GM18520 (cell line): Measurements from ENCODE around the gene HK1.
"Not testable (repeated sequence)": the region's sequence is repeated elsewhere in the genome, so short reads cannot be mapped to it uniquely, and the experiment has no call there.

Experiments used
- ATAC-seq: cut with Tn5 transposase; IDR thresholded peaks from one replicate; pipeline ENCODE4 v1.9.1; 2021; ENCODE audit not compliant: unreplicated experiment

Gene HK1

DNA sequence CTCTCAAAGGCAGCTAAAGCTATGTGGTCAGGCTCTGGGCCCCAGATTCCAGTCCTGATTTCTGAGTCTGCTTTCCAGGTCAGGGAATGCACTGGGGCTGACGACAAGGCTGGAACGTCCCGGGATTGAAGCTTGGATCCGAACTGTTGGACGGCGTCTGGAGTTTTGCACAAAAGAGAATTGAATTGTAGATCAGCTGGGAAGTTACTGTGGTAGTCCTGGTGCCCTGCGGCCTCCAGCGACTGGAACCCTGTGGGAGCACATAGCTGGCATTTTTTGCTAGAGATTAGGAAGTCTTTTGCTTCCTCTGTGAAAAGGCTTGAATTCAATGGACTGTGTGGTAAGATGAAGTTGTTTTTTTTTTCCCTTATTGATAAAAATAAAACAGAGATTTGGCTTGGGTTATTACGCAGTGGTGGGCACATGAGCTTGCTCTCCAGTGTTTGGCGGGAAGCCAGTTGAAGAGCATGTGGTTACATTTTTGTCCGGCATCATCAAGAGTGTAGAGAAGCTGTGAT lies at the start of gene HK1:
TSS of gene HK1 (plus strand) at position 51 of the 518 bp plus-strand sequence.
- ATAC-seq: no peak

DNA sequence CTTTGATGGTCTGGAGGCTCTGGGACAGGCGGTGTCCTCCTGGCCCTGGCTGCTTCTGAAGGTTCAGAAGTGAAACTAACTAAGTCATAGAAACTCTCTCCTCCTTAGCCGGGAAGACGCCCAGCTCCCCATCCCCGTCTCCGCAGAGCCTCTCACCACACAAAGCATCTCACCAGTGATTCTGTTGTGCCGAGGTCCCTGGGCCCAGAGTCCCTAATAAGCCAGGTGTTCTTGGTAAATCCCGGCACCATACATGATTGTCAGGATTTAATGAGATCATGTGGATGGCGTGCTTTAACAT lies 48.7 kb upstream of the HK1 start:
- ATAC-seq: no peak

DNA sequence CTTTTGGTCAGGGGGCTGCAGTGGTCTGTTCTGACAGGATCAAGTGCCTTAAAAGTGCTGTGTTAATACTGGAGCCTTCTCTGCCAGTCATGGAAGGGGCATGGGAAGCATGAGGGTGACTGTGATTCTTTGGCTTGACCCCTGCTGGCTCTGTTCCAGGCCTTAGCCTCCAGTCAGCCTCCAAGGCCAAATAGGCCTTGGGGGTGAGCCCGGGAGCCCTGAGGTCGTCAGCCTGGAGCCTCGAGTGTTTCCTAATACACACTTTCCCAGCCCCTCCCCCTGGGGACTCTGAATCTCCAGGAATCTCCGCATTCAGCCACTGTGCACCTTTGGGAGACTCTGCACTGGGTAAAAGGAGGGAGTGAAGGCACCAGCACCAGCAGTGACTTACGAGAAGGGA lies 48.2 kb upstream of the HK1 start:
- ATAC-seq: no peak

DNA sequence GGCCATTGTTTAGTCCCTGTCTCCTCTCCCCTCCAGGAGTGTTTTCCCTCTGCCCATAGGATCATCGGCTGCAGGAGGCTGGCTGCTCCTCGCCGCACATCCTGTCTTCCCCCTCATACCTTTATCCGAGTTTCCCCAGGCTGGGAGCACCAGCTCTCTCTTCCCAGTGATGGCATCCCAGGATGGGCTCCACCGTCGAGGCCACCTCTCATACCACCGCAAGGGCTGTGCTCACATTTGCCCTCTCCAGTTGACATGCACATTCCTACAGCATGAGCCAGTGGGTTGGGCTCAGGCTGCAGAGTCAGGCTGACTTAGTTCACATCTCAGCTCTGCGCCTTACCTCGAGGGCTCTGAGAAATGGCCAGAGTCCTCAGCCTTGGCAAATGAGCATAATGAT lies 46.0 kb upstream of the HK1 start:
- ATAC-seq: no peak

DNA sequence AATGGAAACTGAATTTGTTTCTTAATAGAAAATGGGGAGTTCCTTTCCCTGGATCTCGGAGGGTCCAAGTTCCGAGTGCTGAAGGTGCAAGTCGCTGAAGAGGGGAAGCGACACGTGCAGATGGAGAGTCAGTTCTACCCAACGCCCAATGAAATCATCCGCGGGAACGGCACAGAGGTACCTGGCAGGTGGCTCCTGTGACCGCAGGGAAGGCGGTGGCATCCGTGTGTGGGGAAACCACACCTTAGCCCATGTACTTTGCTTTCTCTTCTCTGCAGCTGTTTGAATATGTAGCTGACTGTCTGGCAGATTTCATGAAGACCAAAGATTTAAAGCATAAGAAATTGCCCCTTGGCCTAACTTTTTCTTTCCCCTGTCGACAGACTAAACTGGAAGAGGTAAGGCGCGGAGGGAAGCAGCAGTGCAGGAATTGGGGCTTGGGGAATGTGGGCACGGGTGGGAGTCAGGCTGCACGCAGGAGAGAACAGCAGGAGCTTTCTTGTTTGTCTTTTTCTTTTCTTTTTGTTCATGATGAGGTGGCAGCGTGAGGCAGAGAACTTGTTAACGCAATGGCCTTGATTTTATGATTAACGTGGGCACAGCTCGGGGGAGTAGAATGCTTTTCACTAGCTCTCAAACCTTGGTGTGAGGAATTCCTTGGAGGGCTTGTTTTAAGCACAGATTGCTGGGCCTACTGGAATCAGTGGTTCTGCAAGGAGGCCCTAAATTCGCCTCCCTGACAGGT lies 45.4 kb upstream of the HK1 start:
- no peak for ATAC-seq

DNA sequence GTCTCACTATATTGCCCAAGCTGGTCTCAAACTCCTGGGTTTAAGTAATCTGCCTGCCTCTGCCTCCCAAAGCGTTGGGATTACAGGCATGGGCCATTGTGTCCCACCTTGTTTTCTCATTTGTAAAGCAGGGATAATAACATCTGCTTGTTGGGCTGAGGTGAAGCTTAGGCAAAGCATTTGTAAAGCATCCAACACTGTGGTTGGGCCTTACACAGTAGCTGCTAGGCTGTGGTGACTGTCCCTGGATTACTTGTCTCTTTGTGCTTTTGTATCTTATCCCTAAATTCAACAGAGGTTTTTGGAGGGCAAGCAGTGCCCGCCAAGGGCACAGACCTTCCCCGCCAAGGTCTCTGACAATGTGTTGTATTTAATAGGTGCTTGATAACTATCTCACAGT lies 43.8 kb upstream of the HK1 start:
- ATAC-seq: no peak

DNA sequence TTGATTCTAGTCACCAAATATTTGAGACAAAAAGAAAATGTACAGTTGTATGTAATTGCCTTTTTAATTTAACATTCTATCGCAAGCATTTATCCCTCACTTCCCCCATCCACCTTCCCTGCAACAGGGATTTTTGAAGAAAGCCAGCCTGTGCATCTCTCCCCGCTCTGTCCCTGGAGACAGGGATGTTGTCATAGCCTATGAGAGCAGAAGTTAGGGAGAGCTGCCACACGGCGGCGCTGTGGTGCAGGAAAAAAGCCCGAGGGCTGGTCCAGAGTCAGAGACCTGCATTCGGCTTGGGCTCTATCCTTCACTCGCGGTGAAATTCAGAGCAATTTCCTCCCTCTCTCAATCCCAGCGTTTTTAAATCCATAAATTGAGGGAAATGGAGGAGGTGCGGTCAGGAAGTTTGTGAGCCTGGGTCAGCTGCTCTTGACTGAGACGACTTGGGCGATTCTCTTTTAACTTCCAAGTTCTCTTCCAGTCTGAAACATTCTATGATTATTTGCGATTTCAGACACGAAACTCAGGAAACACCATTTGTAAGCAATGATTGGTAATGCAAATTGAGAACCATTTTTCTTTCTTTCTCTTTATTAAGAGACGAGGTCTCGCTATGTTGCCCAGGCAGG lies 40.7 kb upstream of the HK1 start:
- ATAC-seq: peak; percentile 79

DNA sequence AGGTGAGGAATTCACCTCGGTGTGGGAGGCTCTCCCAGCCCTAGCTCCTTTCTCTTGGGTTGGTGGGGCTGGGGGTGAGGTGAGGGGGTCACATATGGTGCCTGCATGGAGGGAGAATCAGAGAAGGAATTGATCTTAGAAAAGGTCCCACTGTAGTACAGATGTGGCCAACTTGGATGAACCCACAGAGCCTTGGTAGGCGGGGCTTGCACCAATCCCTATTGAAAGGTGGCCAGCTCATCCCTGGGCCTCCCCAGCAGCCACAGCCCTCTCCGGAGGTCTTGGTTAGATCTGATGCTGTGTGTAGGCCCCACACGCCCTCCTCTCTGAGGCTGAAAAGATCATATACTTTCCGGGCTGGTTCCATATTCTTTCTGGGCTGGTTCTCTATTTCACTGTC lies 39.2 kb upstream of the HK1 start:
- ATAC-seq: no peak

DNA sequence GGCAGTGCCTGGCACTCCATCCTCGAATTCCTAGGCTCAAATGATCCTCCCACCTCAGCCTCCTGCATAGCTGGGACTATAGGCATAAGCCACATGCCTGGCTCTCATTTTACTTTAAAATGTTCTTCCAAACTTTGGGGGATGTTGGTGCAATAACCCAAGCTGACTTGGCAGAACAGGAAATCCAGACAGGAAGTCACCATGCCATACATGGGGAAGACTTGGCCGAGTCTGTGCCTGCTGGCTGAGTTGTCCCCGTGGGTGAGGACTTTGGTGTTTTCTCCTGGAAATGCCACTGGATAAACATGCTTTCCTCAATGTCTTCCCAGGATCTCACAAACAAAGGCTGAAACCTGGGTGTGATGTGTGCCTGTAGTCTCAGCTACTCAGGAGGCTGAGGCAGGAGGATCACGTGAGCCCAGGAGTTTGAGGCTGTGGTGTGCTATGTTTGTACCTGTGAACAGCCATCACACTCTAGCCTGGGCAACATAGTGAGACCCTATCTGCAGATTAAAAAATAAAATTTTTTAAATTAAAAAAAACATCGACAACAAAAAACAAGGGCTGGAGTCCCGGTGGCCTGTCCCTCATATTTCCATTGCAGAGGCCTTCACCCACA lies 38.4 kb upstream of the HK1 start:
- no peak for ATAC-seq

DNA sequence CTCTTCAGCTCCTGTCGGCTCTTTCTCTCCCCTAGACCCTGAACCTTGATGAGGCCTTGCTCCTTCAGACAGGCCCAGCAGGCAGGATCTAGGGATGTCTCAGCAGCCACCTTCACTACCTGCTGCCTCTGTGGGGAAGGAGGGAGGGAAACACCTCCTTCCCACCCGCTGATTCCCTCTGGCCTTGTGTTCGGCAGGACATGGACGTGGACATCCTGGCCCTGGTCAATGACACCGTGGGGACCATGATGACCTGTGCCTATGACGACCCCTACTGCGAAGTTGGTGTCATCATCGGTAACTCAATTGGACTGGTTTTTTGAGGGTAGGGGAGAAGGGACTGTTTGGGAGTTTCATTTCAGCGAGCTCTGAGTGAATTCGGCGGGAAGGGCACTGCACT lies 37.8 kb upstream of the HK1 start:
- no peak for ATAC-seq

DNA sequence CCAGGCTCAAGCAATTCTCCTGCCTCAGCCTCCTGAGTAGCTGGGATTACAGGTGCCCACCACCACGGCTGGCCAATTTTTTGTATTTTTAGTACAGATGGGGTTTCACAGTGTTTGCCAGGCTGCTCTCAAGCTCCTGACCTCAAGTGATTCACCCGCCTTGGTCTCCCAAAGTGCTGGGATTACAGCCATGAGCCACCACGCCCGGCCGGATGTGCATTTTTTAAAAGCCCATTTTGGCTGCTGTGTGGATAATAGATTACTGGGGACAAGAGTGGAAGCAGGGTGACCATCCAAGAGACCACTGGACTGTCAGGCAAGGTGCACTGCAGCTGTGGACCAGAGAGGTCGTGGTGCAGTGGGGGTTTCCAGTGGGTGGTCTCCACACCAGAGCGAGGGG lies 36.7 kb upstream of the HK1 start:
- ATAC-seq: no peak

DNA sequence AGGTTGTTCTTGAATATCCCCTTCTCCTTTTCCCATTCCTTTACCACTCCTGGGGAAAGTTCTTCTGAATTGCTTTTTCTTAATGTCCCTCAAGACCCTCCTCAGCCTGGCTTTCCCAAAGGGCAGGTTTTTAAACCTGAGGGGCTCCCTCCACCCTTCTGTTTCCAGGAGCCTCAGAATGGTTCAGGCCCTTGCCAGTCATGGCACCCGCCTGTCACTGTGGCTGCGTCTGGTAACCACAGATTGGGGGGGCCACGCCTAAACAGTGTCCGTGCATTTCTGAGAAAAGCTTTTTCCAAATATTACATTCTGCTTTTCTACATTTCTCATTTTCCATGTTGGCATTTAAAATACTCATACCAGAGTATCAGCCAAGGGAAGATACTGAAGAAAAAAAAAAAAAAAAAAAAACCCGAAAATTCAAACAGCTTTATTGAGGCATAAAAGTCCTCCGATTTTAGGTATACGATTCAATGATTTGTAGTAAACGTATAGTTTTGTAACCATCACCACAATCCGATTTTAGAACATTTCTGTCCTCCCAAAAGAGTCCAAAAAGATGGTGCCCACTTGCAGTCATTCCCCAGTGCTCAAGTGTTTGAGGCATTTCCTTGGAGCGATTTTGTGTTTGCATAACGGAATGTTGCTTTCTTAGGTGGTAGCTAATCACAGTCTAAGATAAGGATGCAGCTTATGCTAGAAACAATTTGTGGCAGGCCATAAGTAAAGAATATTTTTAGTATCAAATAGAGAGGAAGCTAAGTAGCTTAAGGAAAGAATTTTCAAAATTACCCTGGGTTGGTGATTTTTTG lies 36.0 kb upstream of the HK1 start:
- no peak for ATAC-seq

DNA sequence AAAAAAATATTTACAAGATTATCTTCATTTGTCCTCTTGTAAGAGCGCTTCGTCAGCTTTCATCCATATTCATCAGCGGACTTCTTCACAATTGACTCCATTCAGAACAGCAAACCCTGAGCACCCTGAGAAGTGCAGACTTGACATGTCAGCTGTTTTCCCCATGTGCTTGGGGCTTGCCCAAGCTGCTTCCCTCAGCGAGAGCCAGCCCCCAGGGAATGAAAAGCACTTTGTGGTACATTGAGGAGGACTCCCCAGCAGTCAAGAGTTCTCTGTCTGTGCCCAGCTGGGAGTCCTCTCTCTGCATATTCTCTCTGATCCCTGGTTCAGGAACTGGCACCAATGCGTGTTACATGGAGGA lies 35.5 kb upstream of the HK1 start:
- ATAC-seq: no peak

DNA sequence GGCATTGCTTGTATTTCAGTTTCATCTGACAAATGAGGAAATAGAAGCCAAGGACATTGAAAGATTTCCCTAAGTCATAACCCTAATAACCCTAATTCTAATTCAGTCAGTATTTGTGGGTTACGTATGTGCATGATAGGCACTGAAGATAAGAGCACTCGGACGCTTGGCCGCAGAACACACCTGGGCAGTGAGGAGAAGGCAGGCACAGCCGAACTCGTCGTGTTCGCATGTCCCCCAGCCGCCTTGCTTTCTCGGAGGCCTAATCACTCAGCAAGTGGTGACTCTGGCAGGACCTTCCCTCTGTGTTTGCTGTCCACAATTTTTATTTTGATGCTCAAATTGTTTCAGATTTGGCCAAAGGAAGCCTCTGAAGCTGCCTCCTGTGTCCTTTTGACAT lies 34.5 kb upstream of the HK1 start:
- ATAC-seq: no peak

DNA sequence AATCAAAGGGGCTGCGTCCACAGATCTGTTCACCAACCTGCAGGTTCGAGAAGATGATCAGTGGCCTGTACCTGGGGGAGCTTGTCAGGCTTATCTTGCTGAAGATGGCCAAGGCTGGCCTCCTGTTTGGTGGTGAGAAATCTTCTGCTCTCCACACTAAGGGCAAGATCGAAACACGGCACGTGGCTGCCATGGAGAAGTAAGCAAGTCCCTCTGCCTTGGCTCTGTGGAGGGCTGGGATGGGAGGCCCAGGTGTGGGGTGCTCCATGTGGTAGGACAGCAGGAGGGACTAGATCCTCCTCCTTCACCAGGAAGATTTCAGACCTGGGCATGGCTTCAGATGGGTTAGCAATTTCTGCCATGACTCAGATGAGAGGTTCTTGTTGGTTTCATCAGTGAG lies 32.3 kb upstream of the HK1 start:
- no peak for ATAC-seq

DNA sequence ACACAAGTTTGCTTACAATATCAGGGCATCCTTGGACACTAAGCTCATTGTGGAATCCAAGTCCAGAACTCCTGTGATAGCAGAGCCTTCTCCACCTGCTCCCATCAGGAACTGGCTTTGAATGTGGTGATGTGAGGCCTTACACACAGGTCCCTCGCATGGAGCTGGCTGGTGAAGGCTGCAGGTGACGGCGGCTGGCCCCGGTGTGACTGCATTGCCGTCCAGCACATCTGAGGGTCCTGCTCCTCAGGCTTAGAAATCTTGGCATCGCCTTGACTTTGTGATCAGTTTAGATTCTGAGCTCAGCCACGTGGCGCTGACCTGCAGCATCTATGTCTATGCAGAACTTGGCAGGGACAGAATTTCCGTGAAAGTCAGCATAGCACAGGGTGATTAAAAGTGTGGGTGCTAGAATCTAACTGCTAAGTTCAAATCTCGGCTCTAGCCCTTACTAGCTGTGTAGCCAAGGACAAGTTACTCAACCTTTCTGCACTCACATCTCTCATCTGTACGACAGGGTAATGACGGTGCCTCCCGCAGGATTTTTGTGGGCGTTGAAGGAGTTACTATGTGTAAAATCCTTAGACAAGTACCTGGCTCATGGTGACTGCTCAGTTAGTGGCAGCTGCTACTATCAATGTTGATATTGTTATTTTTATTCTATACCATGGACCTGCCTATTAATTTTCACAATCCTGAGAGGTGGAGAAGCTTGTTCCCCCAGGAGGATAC lies 31.5 kb upstream of the HK1 start:
- no peak for ATAC-seq

DNA sequence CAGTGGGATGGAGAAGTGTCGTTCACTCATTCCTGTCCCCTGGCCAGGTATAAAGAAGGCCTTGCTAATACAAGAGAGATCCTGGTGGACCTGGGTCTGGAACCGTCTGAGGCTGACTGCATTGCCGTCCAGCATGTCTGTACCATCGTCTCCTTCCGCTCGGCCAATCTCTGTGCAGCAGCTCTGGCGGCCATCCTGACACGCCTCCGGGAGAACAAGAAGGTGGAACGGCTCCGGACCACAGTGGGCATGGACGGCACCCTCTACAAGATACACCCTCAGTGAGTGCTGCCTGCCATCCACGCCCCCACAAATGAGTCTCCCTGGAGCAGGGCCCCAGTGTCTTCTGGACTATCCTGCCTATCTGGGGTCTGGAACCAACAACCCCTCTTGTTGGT lies 31.0 kb upstream of the HK1 start:
- ATAC-seq: no peak

DNA sequence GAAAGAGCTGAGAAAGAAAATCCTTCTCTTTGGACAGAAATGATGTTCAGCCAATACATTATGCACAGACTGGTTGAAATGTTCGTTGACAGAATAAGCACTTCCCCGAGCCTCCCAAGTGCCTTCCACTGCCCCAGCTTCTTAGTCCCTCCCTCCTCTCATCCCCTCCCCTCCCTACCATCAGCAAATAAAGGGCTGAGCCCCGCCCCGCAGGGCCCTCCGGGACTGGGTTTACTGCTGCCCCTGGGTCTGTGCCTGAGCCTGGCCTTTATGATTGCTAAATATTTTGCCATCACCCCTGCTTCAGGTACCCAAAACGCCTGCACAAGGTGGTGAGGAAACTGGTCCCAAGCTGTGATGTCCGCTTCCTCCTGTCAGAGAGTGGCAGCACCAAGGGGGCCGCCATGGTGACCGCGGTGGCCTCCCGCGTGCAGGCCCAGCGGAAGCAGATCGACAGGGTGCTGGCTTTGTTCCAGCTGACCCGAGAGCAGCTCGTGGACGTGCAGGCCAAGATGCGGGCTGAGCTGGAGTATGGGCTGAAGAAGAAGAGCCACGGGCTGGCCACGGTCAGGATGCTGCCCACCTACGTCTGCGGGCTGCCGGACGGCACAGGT lies 30.1 kb upstream of the HK1 start:
- ATAC-seq: no peak

DNA sequence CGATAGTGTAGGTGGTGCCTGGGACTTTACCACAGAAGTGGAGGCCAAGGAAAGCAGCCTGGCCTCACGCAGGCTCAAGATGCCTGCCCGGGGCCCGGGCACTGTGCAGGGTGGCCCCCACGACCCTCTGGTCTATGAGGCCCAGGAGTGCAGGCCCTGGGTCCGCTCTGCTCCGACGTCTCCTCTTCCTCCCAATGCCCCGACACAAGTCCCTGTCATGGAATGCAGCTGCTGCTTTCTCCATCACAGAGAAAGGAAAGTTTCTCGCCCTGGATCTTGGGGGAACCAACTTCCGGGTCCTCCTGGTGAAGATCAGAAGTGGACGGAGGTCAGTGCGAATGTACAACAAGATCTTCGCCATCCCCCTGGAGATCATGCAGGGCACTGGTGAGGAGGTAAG lies 28.3 kb upstream of the HK1 start:
- no peak for ATAC-seq

DNA sequence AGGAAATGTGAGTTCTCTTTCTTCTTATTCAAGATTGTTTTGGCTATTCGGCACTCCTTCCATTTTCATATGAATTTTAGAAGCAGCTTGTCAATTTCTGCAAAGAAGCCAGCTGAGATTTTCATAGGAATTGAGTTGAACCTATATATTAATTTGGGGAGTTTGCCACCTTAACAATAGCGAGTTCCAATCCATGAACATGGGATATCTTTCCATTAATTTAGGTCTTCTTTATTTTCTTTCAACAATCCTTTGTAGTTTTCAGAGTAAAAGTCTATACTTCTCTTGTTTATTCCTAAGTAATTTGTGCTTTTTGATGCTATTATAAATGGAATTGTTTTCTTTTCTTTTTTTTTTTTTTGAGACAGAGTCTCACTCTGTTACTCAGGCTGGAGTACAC lies 26.9 kb upstream of the HK1 start:
- ATAC-seq: not testable (repeated sequence)

DNA sequence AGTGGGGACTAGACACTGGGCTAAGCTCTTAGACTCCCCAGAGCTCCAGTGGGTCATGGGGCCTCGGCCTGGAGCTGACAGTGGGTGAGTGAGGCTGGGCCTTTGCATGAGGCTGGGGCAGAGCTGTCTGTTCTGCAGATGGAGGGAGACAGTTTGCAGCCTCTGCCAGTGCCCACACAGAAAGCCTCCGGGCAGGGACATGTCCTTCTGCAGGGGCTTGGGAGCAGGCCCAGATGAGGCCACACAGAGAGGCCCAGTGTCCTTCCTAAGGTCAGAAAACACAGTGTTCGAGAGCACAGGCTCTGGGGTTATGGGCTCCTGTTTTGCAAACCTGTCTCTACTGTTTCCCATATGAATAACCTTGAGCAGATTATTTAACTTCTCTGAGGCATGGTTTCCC lies 25.1 kb upstream of the HK1 start:
- no peak for ATAC-seq
